ENCODE measurements around the gene SCCPDH.
A peak's percentile ranks its signal among the peaks of the same experiment; 100 is the strongest.

Gene SCCPDH

GRCh38 chr1:246803373-246803772 lies 79.2 kb downstream of the SCCPDH start:
- H2BK120ac ChIP-seq (ENCODE audit: low read depth, low read length): no peak overlapping the region
- H3K9ac ChIP-seq (ENCODE audit: low read length): no peak overlapping the region
- no peak overlapping the region for H3K27ac ChIP-seq (ENCODE audit: low read length, poor library complexity, severe bottlenecking)
- H2BK5ac ChIP-seq (ENCODE audit: low read depth, low read length, poor library complexity, severe bottlenecking): no peak overlapping the region
- H3K18ac ChIP-seq (ENCODE audit: low read depth in 1 of 2, low read length in 2 of 2): no peak overlapping the region
- H2AK5ac ChIP-seq (ENCODE audit: low read length, severe bottlenecking): no peak overlapping the region
- H3K14ac ChIP-seq (ENCODE audit: low read length in 2 of 2): no peak overlapping the region
- peaks cover 8 to 32% of the 10 kb centered on the region in 2 experiments for H3K27me3 ChIP-seq (ENCODE audit: control insufficient read depth in 1 of 2, insufficient read depth in 1 of 2, low read length in 2 of 2)
- no peaks in the 10 kb centered on the region for H3K9me3 ChIP-seq (ENCODE audit: control insufficient read depth, low read length)
- H3K4ac ChIP-seq (ENCODE audit: low read depth in 1 of 2, low read length in 2 of 2): no peak overlapping the region
- no peak overlapping the region for H3K23ac ChIP-seq (ENCODE audit: low read length in 2 of 2)
- no peak overlapping the region for H2BK12ac ChIP-seq (ENCODE audit: low read length in 2 of 2)
- no peak for DNase-seq
- no peaks in the 10 kb centered on the region for H3K79me1 ChIP-seq (replicated peaks; ENCODE audit: low read length, poor library complexity, severe bottlenecking)
- peaks cover 1% of the 10 kb centered on the region for H3K4me1 ChIP-seq (ENCODE audit: control insufficient read depth, insufficient read depth, low read depth, low read length)
- H4K8ac ChIP-seq (ENCODE audit: low read length): no peak overlapping the region
- no peak overlapping the region for H2BK15ac ChIP-seq (ENCODE audit: low read depth, poor library complexity, severe bottlenecking)
- H4K91ac ChIP-seq (ENCODE audit: low read length): no peak overlapping the region
- no peaks in the 10 kb centered on the region for H3K36me3 ChIP-seq (ENCODE audit: control insufficient read depth in 1 of 2, insufficient read depth in 2 of 2, low read depth in 1 of 2, low read length in 2 of 2)
- no peak overlapping the region for H2AFZ ChIP-seq (ENCODE audit: low read depth, low read length)
- no peak overlapping the region for H3K4me2 ChIP-seq (ENCODE audit: low read length, poor library complexity, severe bottlenecking)
- WGBS: 85% methylated on average over 6 of the region's 6 CpGs
- no peak overlapping the region for H3K4me3 ChIP-seq (ENCODE audit: insufficient read depth in 1 of 2, low read depth in 1 of 2, low read length in 2 of 2)

- H2AK5ac ChIP-seq (ENCODE audit: low read length, severe bottlenecking): no peak overlapping the region
- no peak overlapping the region for H2BK12ac ChIP-seq (ENCODE audit: low read length in 2 of 2)
- no peak overlapping the region for H3K4ac ChIP-seq (ENCODE audit: low read depth in 1 of 2, low read length in 2 of 2)
- no peaks in the 10 kb centered on the region for H3K79me1 ChIP-seq (replicated peaks; ENCODE audit: low read length, poor library complexity, severe bottlenecking)
- H3K4me1 ChIP-seq (ENCODE audit: control insufficient read depth, insufficient read depth, low read depth, low read length): no peaks in the 10 kb centered on the region
- H4K8ac ChIP-seq (ENCODE audit: low read length): no peak overlapping the region
- H3K18ac ChIP-seq (ENCODE audit: low read depth in 1 of 2, low read length in 2 of 2): no peak overlapping the region
- no peak overlapping the region for H3K9ac ChIP-seq (ENCODE audit: low read length)
- no peak overlapping the region for H3K27ac ChIP-seq (ENCODE audit: low read length, poor library complexity, severe bottlenecking)
- H2BK15ac ChIP-seq (ENCODE audit: low read depth, poor library complexity, severe bottlenecking): no peak overlapping the region
- H3K4me3 ChIP-seq (ENCODE audit: insufficient read depth in 1 of 2, low read depth in 1 of 2, low read length in 2 of 2): no peak overlapping the region
- no peaks in the 10 kb centered on the region for H3K36me3 ChIP-seq (ENCODE audit: control insufficient read depth in 1 of 2, insufficient read depth in 2 of 2, low read depth in 1 of 2, low read length in 2 of 2)
- no peak overlapping the region for H3K23ac ChIP-seq (ENCODE audit: low read length in 2 of 2)
- H2AFZ ChIP-seq (ENCODE audit: low read depth, low read length): no peak overlapping the region
- no peak overlapping the region for H2BK120ac ChIP-seq (ENCODE audit: low read depth, low read length)
- no peak overlapping the region for H2BK5ac ChIP-seq (ENCODE audit: low read depth, low read length, poor library complexity, severe bottlenecking)
- H3K27me3 ChIP-seq (ENCODE audit: control insufficient read depth in 1 of 2, insufficient read depth in 1 of 2, low read length in 2 of 2): peaks cover 3 to 27% of the 10 kb centered on the region in 2 experiments
- no peak overlapping the region for H3K4me2 ChIP-seq (ENCODE audit: low read length, poor library complexity, severe bottlenecking)
- DNase-seq: no peak
- H3K14ac ChIP-seq (ENCODE audit: low read length in 2 of 2): no peak overlapping the region
- WGBS: 75% methylated on average over 5 of the region's 5 CpGs
- no peaks in the 10 kb centered on the region for H3K9me3 ChIP-seq (ENCODE audit: control insufficient read depth, low read length)
- H4K91ac ChIP-seq (ENCODE audit: low read length): no peak overlapping the region
These were observed 79.7 kb downstream of the SCCPDH start for GRCh38 chr1:246803883-246804282.

GRCh38 chr1:246805135-246805716 lies 81.0 kb downstream of the SCCPDH start:
- no peak overlapping the region for H3K4me2 ChIP-seq (ENCODE audit: low read length, poor library complexity, severe bottlenecking)
- no peak overlapping the region for H2BK12ac ChIP-seq (ENCODE audit: low read length in 2 of 2)
- H4K91ac ChIP-seq (ENCODE audit: low read length): no peak overlapping the region
- H3K9me3 ChIP-seq (ENCODE audit: control insufficient read depth, low read length): no peaks in the 10 kb centered on the region
- no peak overlapping the region for H2AK5ac ChIP-seq (ENCODE audit: low read length, severe bottlenecking)
- H2AFZ ChIP-seq (ENCODE audit: low read depth, low read length): no peak overlapping the region
- H3K36me3 ChIP-seq (ENCODE audit: control insufficient read depth in 1 of 2, insufficient read depth in 2 of 2, low read depth in 1 of 2, low read length in 2 of 2): no peaks in the 10 kb centered on the region
- no peak overlapping the region for H2BK120ac ChIP-seq (ENCODE audit: low read depth, low read length)
- H3K23ac ChIP-seq (ENCODE audit: low read length in 2 of 2): no peak overlapping the region
- no peak overlapping the region for H3K4ac ChIP-seq (ENCODE audit: low read depth in 1 of 2, low read length in 2 of 2)
- H3K27me3 ChIP-seq (ENCODE audit: control insufficient read depth in 1 of 2, insufficient read depth in 1 of 2, low read length in 2 of 2): peaks cover 3 to 17% of the 10 kb centered on the region in 2 experiments
- H3K4me3 ChIP-seq (ENCODE audit: insufficient read depth in 1 of 2, low read depth in 1 of 2, low read length in 2 of 2): no peak overlapping the region
- no peak overlapping the region for H4K8ac ChIP-seq (ENCODE audit: low read length)
- no peak overlapping the region for H3K18ac ChIP-seq (ENCODE audit: low read depth in 1 of 2, low read length in 2 of 2)
- H3K27ac ChIP-seq (ENCODE audit: low read length, poor library complexity, severe bottlenecking): no peak overlapping the region
- H3K79me1 ChIP-seq (replicated peaks; ENCODE audit: low read length, poor library complexity, severe bottlenecking): no peaks in the 10 kb centered on the region
- no peaks in the 10 kb centered on the region for H3K4me1 ChIP-seq (ENCODE audit: control insufficient read depth, insufficient read depth, low read depth, low read length)
- no peak overlapping the region for H3K14ac ChIP-seq (ENCODE audit: low read length in 2 of 2)
- H3K9ac ChIP-seq (ENCODE audit: low read length): no peak overlapping the region
- no peak overlapping the region for H2BK15ac ChIP-seq (ENCODE audit: low read depth, poor library complexity, severe bottlenecking)
- peak; percentile 59 for DNase-seq
- 92% methylated on average over 10 of the region's 10 CpGs for WGBS
- no peak overlapping the region for H2BK5ac ChIP-seq (ENCODE audit: low read depth, low read length, poor library complexity, severe bottlenecking)

GRCh38 chr1:246809473-246809872 lies 85.3 kb downstream of the SCCPDH start:
- no peak overlapping the region for H2BK120ac ChIP-seq (ENCODE audit: low read depth, low read length)
- H3K4me2 ChIP-seq (ENCODE audit: low read length, poor library complexity, severe bottlenecking): no peak overlapping the region
- H2BK12ac ChIP-seq (ENCODE audit: low read length in 2 of 2): no peak overlapping the region
- peaks cover 8 to 17% of the 10 kb centered on the region in 2 experiments for H3K27me3 ChIP-seq (ENCODE audit: control insufficient read depth in 1 of 2, insufficient read depth in 1 of 2, low read length in 2 of 2)
- H2BK5ac ChIP-seq (ENCODE audit: low read depth, low read length, poor library complexity, severe bottlenecking): no peak overlapping the region
- no peak overlapping the region for H2AK5ac ChIP-seq (ENCODE audit: low read length, severe bottlenecking)
- no peaks in the 10 kb centered on the region for H3K79me1 ChIP-seq (replicated peaks; ENCODE audit: low read length, poor library complexity, severe bottlenecking)
- no peak overlapping the region for H3K4ac ChIP-seq (ENCODE audit: low read depth in 1 of 2, low read length in 2 of 2)
- no peak overlapping the region for H4K91ac ChIP-seq (ENCODE audit: low read length)
- H2AFZ ChIP-seq (ENCODE audit: low read depth, low read length): no peak overlapping the region
- no peak for DNase-seq
- 87% methylated on average over 5 of the region's 6 CpGs for WGBS
- no peak overlapping the region for H2BK15ac ChIP-seq (ENCODE audit: low read depth, poor library complexity, severe bottlenecking)
- H3K27ac ChIP-seq (ENCODE audit: low read length, poor library complexity, severe bottlenecking): no peak overlapping the region
- no peaks in the 10 kb centered on the region for H3K9me3 ChIP-seq (ENCODE audit: control insufficient read depth, low read length)
- no peak overlapping the region for H3K14ac ChIP-seq (ENCODE audit: low read length in 2 of 2)
- H3K23ac ChIP-seq (ENCODE audit: low read length in 2 of 2): no peak overlapping the region
- H3K4me1 ChIP-seq (ENCODE audit: control insufficient read depth, insufficient read depth, low read depth, low read length): no peaks in the 10 kb centered on the region
- H4K8ac ChIP-seq (ENCODE audit: low read length): no peak overlapping the region
- no peak overlapping the region for H3K4me3 ChIP-seq (ENCODE audit: insufficient read depth in 1 of 2, low read depth in 1 of 2, low read length in 2 of 2)
- H3K36me3 ChIP-seq (ENCODE audit: control insufficient read depth in 1 of 2, insufficient read depth in 2 of 2, low read depth in 1 of 2, low read length in 2 of 2): no peaks in the 10 kb centered on the region
- H3K9ac ChIP-seq (ENCODE audit: low read length): no peak overlapping the region
- H3K18ac ChIP-seq (ENCODE audit: low read depth in 1 of 2, low read length in 2 of 2): no peak overlapping the region

All from mesenchymal stem cell (in vitro differentiated cells and primary cell).